A673 (cell line): ENCODE data around the gene SELENOT. TPM values are rescaled to one million over a fixed set of nuclear protein-coding genes. Genes with fewer than 3 reads are reported as not detected.

Experiments used
- BruUV-seq: library from RNA; stranded (reverse); fragments of 400-500 nt; replicated peaks from 2 replicates; lab custom pipeline; 2021; lab: Mats Ljungman, UMichigan
- CTCF ChIA-PET: fragments of 300-600 bp; sonication (Branson Sonifier 250); formaldehyde crosslinking; loops from one replicate; lab custom pipeline; 2022; ENCODE audit warnings: antibody characterized with exemption; lab: Charles Lee
- POLR2A ChIA-PET: fragments of 300-600 bp; sonication (Branson Sonifier 250); formaldehyde crosslinking; loops from one replicate; lab custom pipeline; 2022; ENCODE audit warnings: antibody characterized with exemption; ENCODE audit not compliant: low non-redundant PET; lab: Charles Lee
- DNase-seq: peaks from one replicate; pipeline ENCODE4 v3.0.0-alpha.2; 2015; ENCODE audit warnings: low spot score
- H3K27ac ChIP-seq: fragments of 200-600 bp; sonication (generic); 2 replicates; pipeline ENCODE4 v1.5.1; 2016; ENCODE audit warnings: mixed run types, low read depth, mild to moderate bottlenecking, mixed read lengths, antibody characterized with exemption, low read length; ENCODE audit not compliant: poor library complexity, severe bottlenecking
- H3K27me3 ChIP-seq: fragments of 200-600 bp; sonication (generic); replicated peaks from 2 replicates; pipeline ENCODE4 v1.6.1; 2017; ENCODE audit warnings: mixed run types, low read depth, mild to moderate bottlenecking, mixed read lengths, antibody characterized with exemption, low read length; ENCODE audit not compliant: insufficient read depth, poor library complexity
- H3K36me3 ChIP-seq: fragments of 200-600 bp; sonication (generic); 2 replicates; pipeline ENCODE4 v1.6.1; 2016; ENCODE audit warnings: mixed run types, mild to moderate bottlenecking, mixed read lengths, antibody characterized with exemption, low read length; ENCODE audit not compliant: insufficient read depth, poor library complexity, severe bottlenecking
- H3K4me1 ChIP-seq: fragments of 200-600 bp; sonication (generic); 2 replicates; pipeline ENCODE4 v1.6.1; 2017; ENCODE audit warnings: mixed run types, mild to moderate bottlenecking, mixed read lengths, antibody characterized with exemption, low read length; ENCODE audit not compliant: insufficient read depth, poor library complexity, severe bottlenecking
- H3K4me3 ChIP-seq: fragments of 200-600 bp; sonication (generic); 2 replicates; pipeline ENCODE4 v1.5.1; 2016; ENCODE audit warnings: low read depth, mixed run types, mild to moderate bottlenecking, mixed read lengths, low read length; ENCODE audit not compliant: poor library complexity, severe bottlenecking
- H3K9me3 ChIP-seq: fragments of 200-600 bp; sonication (generic); 2 replicates; pipeline ENCODE4 v1.6.1; 2016; ENCODE audit warnings: mixed run types, low read depth, mild to moderate bottlenecking, mixed read lengths, antibody characterized with exemption, low read length; ENCODE audit not compliant: poor library complexity, severe bottlenecking
- EZH2 ChIP-seq: fragments of 200-600 bp; sonication (generic); IDR thresholded peaks from 2 replicates; pipeline ENCODE4 v1.6.1; 2017; ENCODE audit warnings: borderline replicate concordance, low read depth, mild to moderate bottlenecking, mixed read lengths, antibody characterized with exemption, low read length; ENCODE audit not compliant: poor library complexity, severe bottlenecking
- intact Hi-C: fragments of 100-400 bp; cut with micrococcal nuclease; formaldehyde crosslinking; loops from one replicate; pipeline ENCODE4 v1.10.0; 2022; ENCODE audit not compliant: unreplicated experiment
- total RNA-seq: library from RNA; stranded (reverse); gene quantifications from 2 replicates; pipeline ENCODE4 v1.2.3, GENCODE V29; 2021
- TF ChIP-seq, protein P1 (sequence below): fragments of 300-800, 200-600 bp; sonication (generic); conservative IDR thresholded peaks from 2 replicates; pipeline ENCODE4 v1.5.1; 2017; ENCODE audit warnings: low read depth, mild to moderate bottlenecking, antibody characterized with exemption, low read length, moderate library complexity, mixed read lengths

The SELENOT gene
- total RNA-seq, 1 experiment from 2014 or later: 108 TPM

DNA sequence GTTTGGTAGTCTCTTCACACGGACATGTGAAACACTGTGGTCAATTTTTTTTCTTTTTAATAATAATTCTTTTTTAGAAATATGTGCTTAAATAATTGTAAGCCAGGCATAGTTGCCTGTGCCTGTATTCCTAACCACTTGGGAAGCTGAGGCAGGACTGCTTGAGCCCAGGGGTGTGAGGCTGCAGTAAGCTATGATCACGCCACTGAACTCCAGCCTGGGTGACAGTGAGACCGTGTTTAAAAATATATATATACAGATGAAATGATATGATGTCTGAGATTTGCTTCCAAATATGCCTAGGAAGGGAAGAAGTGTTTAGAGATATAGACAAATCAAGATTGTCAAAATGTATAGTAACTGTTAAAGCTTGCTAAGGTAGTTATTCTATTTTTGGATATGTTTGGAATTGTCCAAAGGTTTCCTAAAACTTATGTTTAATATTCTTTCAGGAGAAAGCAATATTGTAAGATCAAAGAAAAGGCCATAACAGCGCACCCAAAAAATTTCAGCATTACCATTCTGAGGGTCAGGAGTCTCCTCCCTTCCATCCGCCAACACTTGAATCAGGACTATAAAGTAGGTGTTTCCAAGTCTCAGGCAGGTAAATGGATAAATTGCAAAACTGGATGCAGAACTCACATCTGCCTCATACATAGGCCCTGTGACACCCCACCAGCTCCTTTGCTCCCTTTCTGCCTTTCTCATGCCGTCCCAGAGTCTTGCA, 532 bp upstream of the SELENOT start:
- H3K36me3 ChIP-seq: no peaks in the 10 kb centered on the region
- TSS peak; percentile 95 for BruUV-seq
- CTCF ChIA-PET: no interaction called here

DNA sequence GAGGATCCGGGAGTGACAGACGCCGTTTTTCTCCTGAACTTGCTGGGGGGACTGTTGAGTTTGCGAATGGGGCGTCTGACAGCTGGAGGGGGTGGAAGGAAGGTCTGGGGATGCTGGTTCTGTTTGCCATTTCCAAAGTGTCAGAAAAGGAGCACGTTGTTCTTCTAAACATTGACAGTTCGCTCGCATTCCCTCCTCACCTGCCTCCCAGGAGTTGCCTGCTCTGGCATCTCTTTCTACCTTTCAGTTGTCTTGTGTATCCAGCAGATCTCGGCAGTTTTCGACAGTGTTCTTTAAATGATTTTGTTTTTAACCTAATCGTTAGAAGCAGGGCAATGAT, 829 bp downstream of the SELENOT start:
- TF ChIP-seq, protein P1, sequence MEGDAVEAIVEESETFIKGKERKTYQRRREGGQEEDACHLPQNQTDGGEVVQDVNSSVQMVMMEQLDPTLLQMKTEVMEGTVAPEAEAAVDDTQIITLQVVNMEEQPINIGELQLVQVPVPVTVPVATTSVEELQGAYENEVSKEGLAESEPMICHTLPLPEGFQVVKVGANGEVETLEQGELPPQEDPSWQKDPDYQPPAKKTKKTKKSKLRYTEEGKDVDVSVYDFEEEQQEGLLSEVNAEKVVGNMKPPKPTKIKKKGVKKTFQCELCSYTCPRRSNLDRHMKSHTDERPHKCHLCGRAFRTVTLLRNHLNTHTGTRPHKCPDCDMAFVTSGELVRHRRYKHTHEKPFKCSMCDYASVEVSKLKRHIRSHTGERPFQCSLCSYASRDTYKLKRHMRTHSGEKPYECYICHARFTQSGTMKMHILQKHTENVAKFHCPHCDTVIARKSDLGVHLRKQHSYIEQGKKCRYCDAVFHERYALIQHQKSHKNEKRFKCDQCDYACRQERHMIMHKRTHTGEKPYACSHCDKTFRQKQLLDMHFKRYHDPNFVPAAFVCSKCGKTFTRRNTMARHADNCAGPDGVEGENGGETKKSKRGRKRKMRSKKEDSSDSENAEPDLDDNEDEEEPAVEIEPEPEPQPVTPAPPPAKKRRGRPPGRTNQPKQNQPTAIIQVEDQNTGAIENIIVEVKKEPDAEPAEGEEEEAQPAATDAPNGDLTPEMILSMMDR: no peak
- TF ChIP-seq EZH2: no peak
- Histone ChIP-seq H3K9me3 (no peaks in the 10 kb centered on the region), H3K27me3 (no peaks in the 10 kb centered on the region), H3K36me3 (no peaks in the 10 kb centered on the region), H3K27ac (peak overlapping the region; percentile 97), H3K4me3 (peak overlapping the region; percentile 76), H3K4me1 (peaks cover 23% of the 10 kb centered on the region)
- BruUV-seq: no TSS peak
- intact Hi-C loops: loop anchor here (5.0 kb wide), 1 partner anchor 98 kb away; the partner anchor contains the start of gene ERICH6
- ChIA-PET CTCF (no interaction called here), POLR2A (no interaction called here)
- no peak for DNase-seq

More for the DNA sequence above, 532 bp upstream of the SELENOT start:
- H3K9me3 ChIP-seq: no peaks in the 10 kb centered on the region
- no peak for DNase-seq
- POLR2A ChIA-PET: no interaction called here
- TF ChIP-seq EZH2: no peak
- TF ChIP-seq, protein P1: no peak
- peaks cover 20% of the 10 kb centered on the region for H3K4me1 ChIP-seq
- peak overlapping the region; percentile 76 for H3K4me3 ChIP-seq
- no peaks in the 10 kb centered on the region for H3K27me3 ChIP-seq
- peak overlapping the region; percentile 97 for H3K27ac ChIP-seq
- intact Hi-C loops: loop anchor here (5.0 kb wide), 1 partner anchor 100 kb away; the partner anchor contains the start of gene ERICH6

DNA sequence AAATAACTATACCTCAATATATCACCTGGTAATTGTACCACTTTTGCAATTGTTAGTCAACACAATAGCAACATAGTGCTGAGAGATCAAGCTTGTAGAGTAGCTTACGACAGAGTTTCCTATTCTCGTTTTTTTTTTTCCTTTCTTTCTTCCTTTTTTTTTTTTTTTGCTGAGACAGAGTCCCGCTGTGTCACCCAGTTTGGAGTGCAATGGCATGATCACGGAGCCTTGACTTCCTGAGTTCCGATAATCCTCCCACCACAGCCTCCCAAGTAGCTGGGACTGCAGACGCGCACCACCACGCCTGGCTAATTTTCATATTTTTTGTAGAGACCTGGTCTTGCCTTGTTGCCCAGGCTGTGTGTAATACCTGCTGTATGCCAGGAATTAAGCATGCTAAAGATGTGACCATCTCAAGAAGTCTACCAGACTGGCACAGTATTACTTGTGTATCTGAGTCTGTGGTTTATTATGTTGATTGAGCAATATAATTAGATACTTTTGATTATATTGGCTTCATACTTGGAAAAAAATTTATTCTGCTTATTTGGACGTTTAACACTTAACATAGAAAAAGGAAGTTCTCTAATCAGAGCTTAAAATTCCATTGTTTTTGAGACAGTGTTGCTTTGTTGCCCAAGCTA, 3.0 kb downstream of the SELENOT start:
- H3K4me3 ChIP-seq: no peak overlapping the region
- DNase-seq: peak; percentile 19
- no TSS peak for BruUV-seq
- TF ChIP-seq EZH2: no peak
- TF ChIP-seq, protein P1: no peak
- intact Hi-C loops: no loop called here
- no peaks in the 10 kb centered on the region for H3K27me3 ChIP-seq
- H3K4me1 ChIP-seq: peaks cover 23% of the 10 kb centered on the region
- peak overlapping the region; percentile 6 for H3K27ac ChIP-seq
- H3K36me3 ChIP-seq: no peaks in the 10 kb centered on the region
- ChIA-PET CTCF (interaction anchor here (0.6 kb wide), 1 partner anchor 80 kb away, joined by 3 read pairs; no protein-coding TSS in a partner anchor), POLR2A (interaction anchor here (0.6 to 0.7 kb wide), 2 partner anchors 27 to 67 kb away, joined by 3 to 4 read pairs; no protein-coding TSS in a partner anchor)
- H3K9me3 ChIP-seq: no peaks in the 10 kb centered on the region
